Kidney (tissue), 14 donors: ENCODE measurements around the gene CATSPER1. TPM values are rescaled to one million over a fixed set of nuclear protein-coding genes. Genes with fewer than 3 reads are reported as not detected.

Experiments
- DNase-seq, 5 donors: peaks; one replicate each; pipeline ENCODE4 v3.0.0-alpha.2; 2013 to 2020
- FAIRE-seq: peaks from 2 replicates; lab custom pipeline; 2012; peaks lifted over from hg19 to GRCh38; lab: Jason Lieb, UNC
- H3K27ac ChIP-seq, 2 donors: one replicate each; pipeline ENCODE4 v1.7.0; 2013; ENCODE audit warnings: low read depth in 2 of 2, low read length in 2 of 2, inconsistent platforms in 1 of 2
- H3K27me3 ChIP-seq: one replicate; pipeline ENCODE4 v1.7.1; 2013; ENCODE audit warnings: low read length, inconsistent platforms; ENCODE audit not compliant: control insufficient read depth, insufficient read depth
- H3K36me3 ChIP-seq, 3 donors: one replicate each; pipeline versions ENCODE4 v1.7.0 to v1.7.1; 2013; ENCODE audit warnings: low read length in 3 of 3, control low read depth in 1 of 3, inconsistent platforms in 1 of 3; ENCODE audit not compliant: insufficient read depth in 3 of 3, control insufficient read depth in 2 of 3
- H3K4me1 ChIP-seq, 3 donors: one replicate each; pipeline versions ENCODE4 v1.7.0 to v1.7.1; 2013; ENCODE audit warnings: low read length in 3 of 3, inconsistent platforms in 1 of 3, low read depth in 1 of 3; ENCODE audit not compliant: control insufficient read depth in 2 of 3, insufficient read depth in 2 of 3
- H3K4me3 ChIP-seq, 3 donors: one replicate each; pipeline versions ENCODE4 v1.7.0 to v1.8.1; 2013; ENCODE audit warnings: low read length in 3 of 3, control low read depth in 1 of 3, inconsistent platforms in 1 of 3
- H3K9ac ChIP-seq, 3 donors: one replicate each; pipeline versions ENCODE4 v1.7.0 to v1.7.1; 2013; ENCODE audit warnings: low read length in 3 of 3, control low read depth in 1 of 3, inconsistent platforms in 1 of 3
- H3K9me3 ChIP-seq, 3 donors: one replicate each; pipeline versions ENCODE4 v1.7.0 to v1.7.1; 2013; ENCODE audit warnings: low read length in 3 of 3, control low read depth in 1 of 3, inconsistent platforms in 1 of 3; ENCODE audit not compliant: control insufficient read depth in 2 of 3, insufficient read depth in 1 of 3
- intact Hi-C: fragments of 100-400 bp; cut with DNase I; formaldehyde crosslinking; loops from one replicate; pipeline ENCODE4 v1.11.1; 2022
- polyA plus RNA-seq: library from polyadenylated mRNA; stranded (reverse); fragments of 350-450 nt; fragmentation: Illumina TruSeq; extraction: RNeasy Lipid Tissue Mini Kit (QIAGEN cat#74804); gene quantifications from one replicate; pipeline ENCODE4 v1.2.3, GENCODE V29; 2014; ENCODE audit warnings: low read depth, low replicate concordance; ENCODE audit not compliant: insufficient read depth
- total RNA-seq: library from RNA; stranded (reverse); fragmentation: NEBNext Ultra II Directional; extraction: Animal tissue kit (Norgen Biotek cat#: 25700); gene quantifications from one replicate; pipeline ENCODE4 v1.2.1, GENCODE V29; 2021
- TF ChIP-seq, protein P1 (sequence below): IDR thresholded peaks from 3 replicates; pipeline ENCODE4 v1.5.1; 2012; ENCODE audit warnings: mild to moderate bottlenecking, moderate library complexity, borderline replicate concordance; ENCODE audit not compliant: insufficient read depth; ENCODE audit errors: extremely low read depth
- donor health status: control.
- donor health status: control.
- donor health status: control.
- donor health status: control.
- donor health status: control.
- donor health status: DM: yes; HTN: yes; CAD: no.
- donor health status: Normal renal cell carcinoma (clear cell type).

CATSPER1 gene
- total and polyA plus RNA-seq, 2 donors from 2014 or later, result 0.76 TPM; not detected in 1

DNA sequence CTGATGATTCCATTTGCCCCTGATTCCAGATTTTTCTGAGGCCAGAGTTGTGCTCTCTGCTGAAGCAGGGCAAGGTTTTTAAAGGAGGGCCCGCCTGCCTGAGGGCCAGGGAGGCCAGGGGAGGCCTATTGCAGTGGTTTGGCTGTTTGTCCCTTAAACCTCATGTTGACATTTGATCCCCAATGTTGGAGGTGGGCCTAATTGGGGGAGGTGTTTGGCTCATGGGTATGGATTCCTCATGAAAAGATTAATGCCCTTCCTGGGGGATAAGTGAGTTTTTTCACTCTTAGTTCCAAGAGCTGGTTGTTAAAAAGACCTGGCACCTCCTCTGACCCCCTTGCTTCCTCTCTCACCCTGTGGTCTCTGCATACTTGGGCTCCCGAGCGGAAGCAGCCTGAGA lies 13.5 kb upstream of the CATSPER1 start:
- FAIRE-seq (no peak), DNase-seq (no peak)
- H3K4me1 ChIP-seq, result peaks cover 0 to 1% (median 0%) of the 10 kb centered on the region in 3 donors
- intact Hi-C loops, result no loop called here
- no peak overlapping the region for H3K27ac ChIP-seq
- H3K9ac ChIP-seq, result no peak overlapping the region
- no peaks in the 10 kb centered on the region for H3K36me3 ChIP-seq
- H3K27me3 ChIP-seq, result no peaks in the 10 kb centered on the region
- no peak overlapping the region for H3K4me3 ChIP-seq
- TF ChIP-seq, protein P1, sequence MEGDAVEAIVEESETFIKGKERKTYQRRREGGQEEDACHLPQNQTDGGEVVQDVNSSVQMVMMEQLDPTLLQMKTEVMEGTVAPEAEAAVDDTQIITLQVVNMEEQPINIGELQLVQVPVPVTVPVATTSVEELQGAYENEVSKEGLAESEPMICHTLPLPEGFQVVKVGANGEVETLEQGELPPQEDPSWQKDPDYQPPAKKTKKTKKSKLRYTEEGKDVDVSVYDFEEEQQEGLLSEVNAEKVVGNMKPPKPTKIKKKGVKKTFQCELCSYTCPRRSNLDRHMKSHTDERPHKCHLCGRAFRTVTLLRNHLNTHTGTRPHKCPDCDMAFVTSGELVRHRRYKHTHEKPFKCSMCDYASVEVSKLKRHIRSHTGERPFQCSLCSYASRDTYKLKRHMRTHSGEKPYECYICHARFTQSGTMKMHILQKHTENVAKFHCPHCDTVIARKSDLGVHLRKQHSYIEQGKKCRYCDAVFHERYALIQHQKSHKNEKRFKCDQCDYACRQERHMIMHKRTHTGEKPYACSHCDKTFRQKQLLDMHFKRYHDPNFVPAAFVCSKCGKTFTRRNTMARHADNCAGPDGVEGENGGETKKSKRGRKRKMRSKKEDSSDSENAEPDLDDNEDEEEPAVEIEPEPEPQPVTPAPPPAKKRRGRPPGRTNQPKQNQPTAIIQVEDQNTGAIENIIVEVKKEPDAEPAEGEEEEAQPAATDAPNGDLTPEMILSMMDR, result no peak
- no peaks in the 10 kb centered on the region for H3K9me3 ChIP-seq

DNA sequence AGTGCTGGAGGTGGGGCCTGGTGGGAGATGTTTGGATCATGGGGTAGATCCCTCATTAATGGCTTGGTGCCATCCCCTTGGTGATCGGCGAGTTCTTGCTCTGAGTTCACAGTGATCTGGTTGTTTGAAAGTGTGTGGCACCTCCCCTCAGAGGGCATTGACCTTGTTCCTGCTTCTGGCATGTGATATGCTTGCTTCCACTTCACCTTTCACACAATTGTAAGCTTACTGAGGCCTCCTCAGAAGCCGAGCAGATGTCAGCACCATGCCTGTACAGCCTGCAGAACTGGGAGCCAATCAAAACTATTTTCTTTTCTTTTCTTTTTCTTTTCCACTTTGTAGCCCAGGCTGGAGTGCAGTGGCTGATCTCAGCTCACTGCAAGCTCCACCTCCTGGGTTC lies 11.0 kb upstream of the CATSPER1 start:
- Histone ChIP-seq H3K36me3 (no peaks in the 10 kb centered on the region), H3K27me3 (no peaks in the 10 kb centered on the region), H3K9me3 (no peaks in the 10 kb centered on the region), H3K27ac (no peak overlapping the region), H3K4me1 (no peaks in the 10 kb centered on the region), H3K9ac (no peak overlapping the region), H3K4me3 (no peak overlapping the region)
- no peak for FAIRE-seq
- TF ChIP-seq, protein P1, result no peak
- DNase-seq, result no peak
- intact Hi-C loops, result no loop called here

DNA sequence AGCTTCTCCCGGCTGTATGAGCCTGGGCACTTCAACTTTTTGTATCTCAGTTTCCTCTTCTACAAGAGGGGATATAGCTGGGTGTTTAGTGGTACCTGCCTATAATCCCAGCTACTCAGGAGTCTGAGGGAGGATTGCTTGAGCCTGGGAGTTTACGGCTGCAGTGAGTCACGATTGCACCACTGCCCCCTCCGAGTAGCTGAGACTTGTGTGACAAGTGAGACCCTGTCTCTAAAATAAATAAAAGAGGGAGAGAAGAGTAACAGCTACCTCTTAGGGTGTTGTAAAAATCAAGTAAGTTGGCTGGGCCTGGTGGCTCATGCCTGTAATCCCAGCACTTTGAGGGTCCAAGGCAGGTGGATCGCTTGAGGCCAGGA lies 10.0 kb upstream of the CATSPER1 start:
- Histone ChIP-seq H3K9ac (no peak overlapping the region), H3K4me3 (no peak overlapping the region), H3K27me3 (no peaks in the 10 kb centered on the region), H3K36me3 (no peaks in the 10 kb centered on the region), H3K27ac (no peak overlapping the region), H3K9me3 (no peaks in the 10 kb centered on the region), H3K4me1 (no peaks in the 10 kb centered on the region)
- intact Hi-C loops, result no loop called here
- no peak for FAIRE-seq
- TF ChIP-seq, protein P1, result no peak
- no peak for DNase-seq
